ENCODE measurements around the gene IL27RA. TPM values are rescaled to one million over a fixed set of nuclear protein-coding genes. Genes with fewer than 3 reads are reported as not detected.

Gene IL27RA
- total RNA-seq, 1 experiment from 2014 or later = 10.2 TPM

- intact Hi-C loops (cut with micrococcal nuclease; ENCODE audit: unreplicated experiment) = no loop called here
- H3K9me3 ChIP-seq (ENCODE audit: control insufficient read depth, insufficient read depth, low read depth, low read length) = no peaks in the 10 kb centered on the region
- POLR2A ChIA-PET = no interaction called here
- DNase-seq (ENCODE audit: low read depth, low spot score) (no peak), ATAC-seq (no peak; the same call in 1 of the 2 replicates)
- BruUV-seq (replicated peaks) = no TSS peak
- peaks cover 8% of the 10 kb centered on the region for H3K4me1 ChIP-seq (ENCODE audit: control insufficient read depth, insufficient read depth, low read length)
- no peak overlapping the region for H3K4me3 ChIP-seq (ENCODE audit: low read depth in 2 of 2, low read length in 2 of 2)
- CTCF ChIA-PET = interaction anchor here (0.6 kb wide), 1 partner anchor 125 kb away, joined by 3 read pairs; no protein-coding TSS in a partner anchor
- in situ Hi-C loops (cut with HindIII; ENCODE audit: low pct_unique_long_range_greater_than_20kb, low sequenced_read_pairs) = no loop called here
- no peaks in the 10 kb centered on the region for H3K27me3 ChIP-seq (ENCODE audit: control insufficient read depth, insufficient read depth, low read length)
- H3K36me3 ChIP-seq (ENCODE audit: control insufficient read depth, insufficient read depth, low read length) = no peaks in the 10 kb centered on the region
- TF ChIP-seq REST (IDR thresholded peaks at IDR 0.05; ENCODE audit: insufficient read depth in 1 of 2, low read depth in 2 of 2, low read length in 1 of 2) = no peak
- no peak for TF ChIP-seq POLR2AphosphoS5 (IDR thresholded peaks at IDR 0.05; ENCODE audit: low read depth, low read length)
- no peak overlapping the region for H3K27ac ChIP-seq (ENCODE audit: low read length)
These were observed 44.3 kb upstream of the IL27RA start for GRCh38 chr19:13987101-13987890.

DNA sequence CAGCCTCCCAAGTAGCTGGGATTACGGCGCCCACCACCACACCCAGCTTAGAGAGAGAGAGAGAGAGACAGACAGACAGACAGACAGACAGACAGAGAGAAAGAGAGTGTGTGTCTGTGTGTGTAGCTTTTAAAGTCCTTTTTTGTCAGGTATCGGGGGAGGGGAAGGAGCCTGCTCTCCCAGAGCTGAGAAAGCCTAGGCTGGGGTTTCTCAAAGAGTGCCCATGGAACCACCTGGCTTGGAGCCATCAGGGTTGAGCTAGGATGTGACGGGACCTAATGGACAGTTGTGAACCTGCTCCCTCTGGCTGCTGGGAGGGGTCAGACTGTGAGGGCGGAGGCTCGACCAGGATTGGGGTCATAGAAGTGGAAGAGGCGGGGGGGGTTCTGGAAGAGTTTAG, 42.1 kb upstream of the IL27RA start:
- CTCF ChIA-PET = interaction anchor here (0.8 kb wide), 1 partner anchor 63 kb away, joined by 3 read pairs; no protein-coding TSS in a partner anchor
- POLR2A ChIA-PET = interaction anchor here (0.5 to 0.7 kb wide), 2 partner anchors 61 to 82 kb away, joined by 4 to 5 read pairs; no protein-coding TSS in a partner anchor
- intact Hi-C loops (cut with micrococcal nuclease; ENCODE audit: unreplicated experiment) = no loop called here

More for the DNA sequence above, 42.1 kb upstream of the IL27RA start:
- Histone ChIP-seq H3K27me3 (ENCODE audit: control insufficient read depth, insufficient read depth, low read length) (no peaks in the 10 kb centered on the region), H3K4me3 (ENCODE audit: low read depth in 2 of 2, low read length in 2 of 2) (no peak overlapping the region), H3K36me3 (ENCODE audit: control insufficient read depth, insufficient read depth, low read length) (no peaks in the 10 kb centered on the region), H3K9me3 (ENCODE audit: control insufficient read depth, insufficient read depth, low read depth, low read length) (no peaks in the 10 kb centered on the region), H3K4me1 (ENCODE audit: control insufficient read depth, insufficient read depth, low read length) (peaks cover 8% of the 10 kb centered on the region), H3K27ac (ENCODE audit: low read length) (no peak overlapping the region)
- TF ChIP-seq SIN3A (IDR thresholded peaks at IDR 0.05; ENCODE audit: borderline replicate concordance, insufficient read depth, low read depth, low read length) = no peak
- no peak for TF ChIP-seq CTCF (IDR thresholded peaks at IDR 0.05)
- TF ChIP-seq REST (IDR thresholded peaks at IDR 0.05; ENCODE audit: insufficient read depth in 1 of 2, low read depth in 2 of 2, low read length in 1 of 2) = no peak
- TF ChIP-seq TCF7L2 (IDR thresholded peaks at IDR 0.05; ENCODE audit: low read depth, low read length) = no peak
- TF ChIP-seq POLR2AphosphoS5 (IDR thresholded peaks at IDR 0.05; ENCODE audit: low read depth, low read length) = no peak
- in situ Hi-C loops (cut with HindIII; ENCODE audit: low pct_unique_long_range_greater_than_20kb, low sequenced_read_pairs) = no loop called here
- ATAC-seq = no peak
- no peak for DNase-seq (ENCODE audit: low read depth, low spot score)
- no TSS peak for BruUV-seq (replicated peaks)

Data from Panc1 (cell line).